HepG2 (cell line): ENCODE results near the gene MED15. TPM values are rescaled to one million over a fixed set of nuclear protein-coding genes. Genes with fewer than 3 reads are reported as not detected.

ENCODE experiments used
- AGO2 ChIP-seq: fragments of 200-400 bp; formaldehyde crosslinking; optimal IDR thresholded peaks from 2 replicates; pipeline ENCODE3; 2017; ENCODE audit warnings: mild to moderate bottlenecking, low read depth, low read length, moderate library complexity
- DBP ChIP-seq: sonication (generic); formaldehyde crosslinking; IDR thresholded peaks from 2 replicates; pipeline ENCODE4 v1.4.0; 2020; ENCODE audit warnings: missing genetic modification reagents; ENCODE audit errors: not compliant biosample characterization
- FOXO1 ChIP-seq: sonication (generic); formaldehyde crosslinking; IDR thresholded peaks from 2 replicates; pipeline ENCODE4 v1.4.0; 2020; ENCODE audit warnings: missing genetic modification reagents
- NFE2L1 ChIP-seq: sonication (generic); formaldehyde crosslinking; IDR thresholded peaks from 2 replicates; pipeline ENCODE4 v1.4.0; 2020; ENCODE audit warnings: missing genetic modification reagents, mild to moderate bottlenecking, borderline replicate concordance
- SCMH1 ChIP-seq: sonication (generic); formaldehyde crosslinking; IDR thresholded peaks from 2 replicates; pipeline ENCODE4 v1.9.0; 2021; ENCODE audit warnings: missing genetic modification reagents, mild to moderate bottlenecking, borderline replicate concordance
- ZBTB26 ChIP-seq: IDR thresholded peaks from 2 replicates; pipeline ENCODE4 v1.6.1; 2016; ENCODE audit warnings: missing compliant biosample characterization, missing genetic modification reagents, borderline replicate concordance
- ZBTB46 ChIP-seq: sonication (generic); formaldehyde crosslinking; IDR thresholded peaks from 2 replicates; pipeline ENCODE4 v1.4.0; 2020; ENCODE audit warnings: mild to moderate bottlenecking, missing genetic modification reagents, borderline replicate concordance
- ZMYM3 ChIP-seq: sonication (generic); formaldehyde crosslinking; IDR thresholded peaks from 2 replicates; pipeline ENCODE4 v1.5.1; 2020; ENCODE audit warnings: mild to moderate bottlenecking, missing genetic modification reagents
- ZNF318 ChIP-seq: sonication (generic); formaldehyde crosslinking; IDR thresholded peaks from 2 replicates; pipeline ENCODE4 v1.4.0; 2020; ENCODE audit warnings: mild to moderate bottlenecking, missing genetic modification reagents
- ZNF550 ChIP-seq: sonication (generic); formaldehyde crosslinking; IDR thresholded peaks from 2 replicates; pipeline ENCODE4 v1.4.0; 2020; ENCODE audit warnings: mild to moderate bottlenecking, missing genetic modification reagents, borderline replicate concordance
- ZNF552 ChIP-seq: sonication (generic); formaldehyde crosslinking; IDR thresholded peaks from 2 replicates; pipeline ENCODE4 v1.9.0; 2022; ENCODE audit warnings: missing genetic modification reagents, mild to moderate bottlenecking, borderline replicate concordance
- polyA plus RNA-seq, 8 experiments: library from polyadenylated mRNA; depleted of rRNA in 3 of 8; stranded (reverse) in 7 of 8; unstranded in 1 of 8; fragments of >200 nt; fragmentation: Illumina TruSeq in 4 of 8; extraction: Trizol in 4 of 8; gene quantifications; 2 replicates each; pipeline versions ENCODE4 v1.2.1 to v1.2.3, GENCODE V29; 2011 to 2016; ENCODE audit warnings: low read depth in 4 of 8, missing spikeins in 1 of 8, mixed read lengths in 1 of 8; ENCODE audit not compliant: insufficient read depth in 1 of 8
- total RNA-seq, 5 experiments: library from RNA; depleted of rRNA; stranded (reverse); fragments of >200 nt; fragmentation: Illumina TruSeq; extraction: Trizol; gene quantifications; 2 replicates each; pipeline ENCODE4 v1.2.3, GENCODE V29; 2016; ENCODE audit warnings: low read depth in 1 of 5

The MED15 gene
- total and polyA plus RNA-seq, 2 of the 13 experiments (the other 11 are each of a cell fraction or from before 2014, with no cell fraction given), result 14.3 to 27.0 TPM

GRCh38 chr22:20469110-20469868 is 38.1 kb upstream of the MED15 start (continued):
- TF ChIP-seq ZNF318 (CRISPR knock-in tag) (no peak), DBP (no peak), SCMH1 (CRISPR knock-in tag) (no peak), ZBTB46 (CRISPR knock-in tag) (no peak), ZBTB26 (no peak), ZNF550 (CRISPR knock-in tag) (no peak), ZNF552 (CRISPR knock-in tag) (no peak), ZMYM3 (CRISPR knock-in tag) (no peak), FOXO1 (CRISPR knock-in tag) (no peak), AGO2 (no peak), NFE2L1 (no peak)
